Choroid plexus epithelial cell (primary cell): ENCODE results near the gene NUCB1.
A peak's percentile ranks its signal among the peaks of the same experiment; 100 is the strongest.
"Not testable (repeated sequence)": the region's sequence is repeated elsewhere in the genome, so short reads cannot be mapped to it uniquely, and the experiment has no call there.

ENCODE experiments used
- DNase-seq: peaks from one replicate; pipeline ENCODE4 v3.0.0-alpha.2; 2010; ENCODE audit warnings: low read depth
- H3K4me3 ChIP-seq: 2 replicates; pipeline ENCODE4 v1.5.1; 2011; ENCODE audit warnings: low read depth, mild to moderate bottlenecking, control low read depth, low read length, moderate library complexity
- TF ChIP-seq, protein P1 (sequence below): conservative IDR thresholded peaks from 2 replicates; pipeline ENCODE4 v1.5.1; 2011; ENCODE audit warnings: low read depth, mild to moderate bottlenecking, control low read depth, inconsistent platforms, low read length, moderate library complexity

NUCB1 gene

DNA sequence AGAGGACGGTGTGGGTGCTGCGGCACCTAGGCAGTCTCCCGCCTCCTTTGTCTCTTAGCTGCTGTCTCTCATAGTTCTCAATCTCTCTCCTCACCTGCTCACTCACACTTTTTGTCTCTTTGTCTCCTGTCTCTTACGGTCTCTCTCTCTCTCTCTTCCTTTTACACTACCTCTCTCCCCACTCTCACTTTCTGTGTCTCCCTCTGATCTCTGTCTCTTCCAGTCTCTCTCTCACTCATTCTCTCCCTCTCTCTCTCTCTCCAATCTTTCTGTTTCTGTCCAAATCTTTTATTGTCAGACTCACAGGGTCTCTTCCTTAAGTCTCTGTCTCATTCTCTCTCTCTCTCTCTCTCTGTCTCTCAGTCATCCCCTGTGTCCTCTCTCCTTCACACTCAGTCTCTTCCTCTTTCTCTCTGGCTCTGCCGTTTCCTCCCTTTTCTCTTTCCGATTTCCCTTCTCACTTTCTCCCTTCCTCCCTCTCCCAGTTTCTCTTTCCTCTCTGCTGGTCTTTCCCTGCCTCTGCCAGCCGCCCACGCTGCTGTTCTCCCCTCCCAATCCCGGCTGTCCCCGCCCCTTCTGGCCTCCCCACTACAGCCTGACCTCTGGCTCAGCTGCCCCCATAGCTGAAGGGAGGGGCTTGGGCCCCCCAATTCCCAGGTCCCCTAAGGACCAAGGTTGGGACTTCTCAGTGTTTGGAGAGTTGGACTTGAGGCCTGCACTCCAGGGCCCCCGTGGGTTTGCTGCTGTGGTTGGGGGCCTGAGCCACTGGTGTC lies 31.8 kb upstream of the NUCB1 start, which contains the start of gene PLEKHA4:
TSS of gene PLEKHA4 (minus strand) at position 504 of the 773 bp plus-strand sequence. CDS start 997 bp downstream, outside the sequence.
- DNase-seq = peak; percentile 53

DNA sequence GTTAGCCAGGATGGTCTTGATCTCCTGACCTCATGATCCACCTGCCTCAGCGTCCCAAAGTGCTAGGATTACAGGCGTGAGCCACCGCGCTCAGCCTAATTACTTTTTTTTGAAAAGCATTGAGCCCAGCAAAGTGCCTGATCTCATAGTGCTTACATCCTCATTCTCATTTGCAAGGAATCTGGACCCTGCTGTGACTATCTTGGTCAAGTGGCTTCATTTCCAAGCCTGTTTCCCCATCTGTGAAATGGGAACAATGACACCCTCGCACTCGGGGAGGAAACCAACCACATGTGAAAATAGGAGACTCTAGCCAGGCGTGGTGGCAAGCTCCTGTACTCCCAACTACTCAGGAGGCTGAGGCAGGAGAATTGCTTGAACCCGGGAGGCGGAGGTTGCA lies 30.1 kb upstream of the NUCB1 start:
- no peak for DNase-seq
- TF ChIP-seq, protein P1, sequence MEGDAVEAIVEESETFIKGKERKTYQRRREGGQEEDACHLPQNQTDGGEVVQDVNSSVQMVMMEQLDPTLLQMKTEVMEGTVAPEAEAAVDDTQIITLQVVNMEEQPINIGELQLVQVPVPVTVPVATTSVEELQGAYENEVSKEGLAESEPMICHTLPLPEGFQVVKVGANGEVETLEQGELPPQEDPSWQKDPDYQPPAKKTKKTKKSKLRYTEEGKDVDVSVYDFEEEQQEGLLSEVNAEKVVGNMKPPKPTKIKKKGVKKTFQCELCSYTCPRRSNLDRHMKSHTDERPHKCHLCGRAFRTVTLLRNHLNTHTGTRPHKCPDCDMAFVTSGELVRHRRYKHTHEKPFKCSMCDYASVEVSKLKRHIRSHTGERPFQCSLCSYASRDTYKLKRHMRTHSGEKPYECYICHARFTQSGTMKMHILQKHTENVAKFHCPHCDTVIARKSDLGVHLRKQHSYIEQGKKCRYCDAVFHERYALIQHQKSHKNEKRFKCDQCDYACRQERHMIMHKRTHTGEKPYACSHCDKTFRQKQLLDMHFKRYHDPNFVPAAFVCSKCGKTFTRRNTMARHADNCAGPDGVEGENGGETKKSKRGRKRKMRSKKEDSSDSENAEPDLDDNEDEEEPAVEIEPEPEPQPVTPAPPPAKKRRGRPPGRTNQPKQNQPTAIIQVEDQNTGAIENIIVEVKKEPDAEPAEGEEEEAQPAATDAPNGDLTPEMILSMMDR = no peak
- no peak overlapping the region for H3K4me3 ChIP-seq

More for the DNA sequence above, 31.8 kb upstream of the NUCB1 start, which contains the start of gene PLEKHA4:
- TF ChIP-seq, protein P1 = no peak
- peak within 1 kb of the TSS; percentile 60 for H3K4me3 ChIP-seq

DNA sequence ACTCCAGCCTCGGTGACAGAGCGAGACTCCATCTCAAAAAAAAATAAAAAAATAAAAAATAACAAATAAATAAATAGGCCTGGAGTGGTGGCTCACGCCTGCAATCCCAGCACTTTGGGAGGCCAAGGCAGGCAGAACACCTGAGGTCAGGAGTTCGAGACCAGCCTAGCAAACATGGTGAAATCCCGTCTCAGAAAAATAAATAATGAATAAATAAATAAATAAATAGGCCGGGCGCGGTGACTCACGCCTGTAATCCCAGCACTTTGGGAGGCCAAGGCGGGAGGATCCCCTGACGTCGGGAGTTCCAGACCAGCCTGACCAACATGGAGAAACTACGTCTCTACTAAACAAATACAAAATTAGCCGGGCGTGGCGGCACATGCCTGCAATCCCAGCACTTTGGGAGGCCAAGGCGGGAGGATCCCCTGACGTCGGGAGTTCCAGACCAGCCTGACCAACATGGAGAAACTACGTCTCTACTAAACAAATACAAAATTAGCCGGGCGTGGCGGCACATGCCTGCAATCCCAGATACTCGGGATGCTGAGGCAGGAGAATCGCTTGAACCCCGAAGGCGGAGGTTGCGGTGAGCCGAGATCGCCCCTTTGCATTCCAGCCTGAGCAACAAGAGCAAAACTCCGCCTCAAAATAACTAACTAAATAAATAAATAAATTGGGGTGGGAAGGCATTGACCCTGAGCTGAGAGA lies 28.5 kb upstream of the NUCB1 start:
- not testable (repeated sequence) for H3K4me3 ChIP-seq, DNase-seq

DNA sequence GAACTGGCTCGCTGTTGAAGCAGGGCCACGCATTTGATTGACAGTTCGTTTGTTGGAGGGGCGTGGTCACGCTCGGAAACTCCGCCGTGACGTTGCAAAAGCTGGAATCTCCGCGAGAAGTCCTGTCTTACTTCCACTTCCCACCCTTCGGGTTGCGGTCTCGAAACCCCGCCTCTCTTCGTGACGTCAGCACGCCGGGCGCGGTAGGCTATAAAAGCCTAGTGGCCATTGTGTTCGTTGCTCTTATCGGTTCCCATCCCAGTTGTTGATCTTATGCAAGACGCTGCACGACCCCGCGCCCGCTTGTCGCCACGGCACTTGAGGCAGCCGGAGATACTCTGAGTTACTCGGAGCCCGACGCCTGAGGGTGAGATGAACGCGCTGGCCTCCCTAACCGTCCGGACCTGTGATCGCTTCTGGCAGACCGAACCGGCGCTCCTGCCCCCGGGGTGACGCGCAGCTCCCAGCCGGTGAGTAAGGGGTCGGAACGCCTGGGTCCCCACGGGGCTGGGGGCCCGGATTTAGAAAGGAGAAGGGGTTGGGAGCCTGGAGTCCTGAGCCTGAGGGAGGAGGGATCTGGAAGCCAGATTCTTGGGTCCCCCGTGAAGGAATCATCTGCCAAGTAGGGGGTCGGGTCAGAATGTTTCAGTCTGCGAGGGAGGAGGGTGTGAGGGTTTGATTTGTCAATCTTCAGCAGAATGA lies 27.8 kb upstream of the NUCB1 start, which contains the start of gene PPP1R15A:
TSS of gene PPP1R15A (plus strand) at position 240 of the 702 bp plus-strand sequence. CDS start 813 bp downstream, outside the sequence.
- TF ChIP-seq, protein P1 = no peak
- peak within 1 kb of the TSS; percentile 100 for H3K4me3 ChIP-seq
- DNase-seq = peak; percentile 99

DNA sequence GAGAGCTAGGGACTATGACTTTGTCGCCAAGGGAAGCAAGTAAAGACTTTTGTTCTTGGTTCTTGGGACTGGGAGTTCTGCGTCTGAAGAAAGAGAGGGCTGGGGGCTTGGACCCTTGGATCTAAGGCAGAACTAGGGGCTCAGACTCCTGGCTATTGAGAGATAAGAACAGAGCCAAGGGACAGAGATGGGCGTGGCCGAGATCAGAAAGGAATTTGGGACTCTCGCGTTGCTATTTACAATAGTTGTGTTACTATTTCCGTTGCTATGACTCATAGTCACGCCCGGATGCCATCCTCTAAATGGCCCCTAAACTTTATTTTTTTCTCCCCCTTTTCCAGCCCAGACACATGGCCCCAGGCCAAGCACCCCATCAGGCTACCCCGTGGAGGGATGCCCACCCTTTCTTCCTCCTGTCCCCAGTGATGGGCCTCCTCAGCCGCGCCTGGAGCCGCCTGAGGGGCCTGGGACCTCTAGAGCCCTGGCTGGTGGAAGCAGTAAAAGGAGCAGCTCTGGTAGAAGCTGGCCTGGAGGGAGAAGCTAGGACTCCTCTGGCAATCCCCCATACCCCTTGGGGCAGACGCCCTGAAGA lies 27.1 kb upstream of the NUCB1 start:
- peak overlapping the region; percentile 100 for H3K4me3 ChIP-seq
- TF ChIP-seq, protein P1 = no peak
- DNase-seq = peak; percentile 97

DNA sequence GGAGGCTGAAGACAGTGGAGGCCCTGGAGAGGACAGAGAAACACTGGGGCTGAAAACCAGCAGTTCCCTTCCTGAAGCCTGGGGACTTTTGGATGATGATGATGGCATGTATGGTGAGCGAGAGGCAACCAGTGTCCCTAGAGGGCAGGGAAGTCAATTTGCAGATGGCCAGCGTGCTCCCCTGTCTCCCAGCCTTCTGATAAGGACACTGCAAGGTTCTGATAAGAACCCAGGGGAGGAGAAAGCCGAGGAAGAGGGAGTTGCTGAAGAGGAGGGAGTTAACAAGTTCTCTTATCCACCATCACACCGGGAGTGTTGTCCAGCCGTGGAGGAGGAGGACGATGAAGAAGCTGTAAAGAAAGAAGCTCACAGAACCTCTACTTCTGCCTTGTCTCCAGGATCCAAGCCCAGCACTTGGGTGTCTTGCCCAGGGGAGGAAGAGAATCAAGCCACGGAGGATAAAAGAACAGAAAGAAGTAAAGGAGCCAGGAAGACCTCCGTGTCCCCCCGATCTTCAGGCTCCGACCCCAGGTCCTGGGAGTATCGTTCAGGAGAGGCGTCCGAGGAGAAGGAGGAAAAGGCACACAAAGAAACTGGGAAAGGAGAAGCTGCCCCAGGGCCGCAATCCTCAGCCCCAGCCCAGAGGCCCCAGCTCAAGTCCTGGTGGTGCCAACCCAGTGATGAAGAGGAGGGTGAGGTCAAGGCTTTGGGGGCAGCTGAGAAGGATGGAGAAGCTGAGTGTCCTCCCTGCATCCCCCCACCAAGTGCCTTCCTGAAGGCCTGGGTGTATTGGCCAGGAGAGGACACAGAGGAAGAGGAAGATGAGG lies 26.4 kb upstream of the NUCB1 start:
- TF ChIP-seq, protein P1 = no peak
- peak overlapping the region; percentile 100 for H3K4me3 ChIP-seq
- peak; percentile 42 for DNase-seq
